NCI-H345 treated with DMSO at 0.1 percent for 48 hours (cell line): Measurements from ENCODE around the gene USH2A.

Experiments used
- DNase-seq: peaks from one replicate; lab custom pipeline; 2025; ENCODE audit not compliant: unreplicated experiment; lab: John Stamatoyannopoulos, UW

Gene USH2A

DNA sequence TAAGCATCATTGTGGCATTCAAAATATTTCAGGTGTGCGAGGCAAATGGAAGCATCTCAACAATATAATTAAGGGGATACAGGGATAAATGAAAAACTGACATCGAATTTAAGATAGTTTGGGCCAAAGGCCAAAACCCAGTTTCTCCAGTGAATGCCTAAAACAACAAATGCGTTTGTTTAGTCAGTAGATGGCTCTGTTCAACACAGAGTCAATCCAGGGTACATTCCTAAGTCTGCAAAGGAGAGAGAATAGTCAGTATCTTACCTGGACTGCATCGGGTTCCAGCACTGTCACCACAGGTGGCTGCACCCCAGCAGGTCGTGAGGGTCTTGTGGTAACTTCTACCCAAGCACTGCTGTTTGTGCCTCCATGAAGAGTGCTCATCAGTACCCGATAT lies 535.1 kb downstream of the USH2A start:
- peak; percentile 40 for DNase-seq

GRCh38 chr1:215887627-215888026 lies 535.6 kb downstream of the USH2A start:
- peak; percentile 86 for DNase-seq

DNA sequence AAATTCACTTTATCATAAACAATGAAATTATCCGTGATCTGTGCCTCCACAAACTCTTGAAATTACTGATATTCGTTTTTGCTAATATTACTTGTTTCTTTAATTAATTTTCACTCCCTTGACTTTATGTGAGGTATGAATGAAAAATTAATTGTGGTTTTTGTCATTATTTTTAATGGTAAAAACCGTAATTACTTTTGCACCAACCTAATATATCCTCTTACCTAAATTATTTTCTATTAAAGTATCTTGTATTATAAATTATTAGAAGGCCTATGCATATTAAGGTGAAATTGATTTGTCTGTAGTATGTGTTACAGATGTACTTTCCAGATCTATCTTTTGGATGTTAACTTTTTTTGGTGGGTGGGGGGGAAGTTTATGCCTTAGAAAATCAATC lies 540.2 kb downstream of the USH2A start:
- DNase-seq, result no peak

DNA sequence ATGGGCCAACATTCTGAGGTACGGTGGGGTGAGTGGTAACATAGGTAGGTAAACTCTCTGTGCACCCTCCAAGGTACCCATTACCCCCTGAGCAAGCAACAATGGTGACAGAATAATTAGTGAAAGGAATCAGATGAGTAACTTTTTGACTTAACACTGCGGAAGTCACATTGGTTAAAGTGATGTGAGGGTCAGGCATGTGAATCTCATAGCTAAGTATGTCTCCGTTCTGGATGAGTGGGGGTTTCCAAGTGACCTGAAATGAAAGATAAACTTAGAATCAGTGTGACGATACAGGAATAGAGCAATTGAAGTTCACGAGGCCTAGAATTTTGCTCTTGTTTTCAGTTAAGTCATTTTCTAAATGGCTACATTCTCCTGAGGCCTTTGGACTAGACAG lies 544.4 kb downstream of the USH2A start:
- DNase-seq, result no peak

- no peak for DNase-seq
Observed at GRCh38 chr1:215878128-215878527, 545.1 kb downstream of the USH2A start.

DNA sequence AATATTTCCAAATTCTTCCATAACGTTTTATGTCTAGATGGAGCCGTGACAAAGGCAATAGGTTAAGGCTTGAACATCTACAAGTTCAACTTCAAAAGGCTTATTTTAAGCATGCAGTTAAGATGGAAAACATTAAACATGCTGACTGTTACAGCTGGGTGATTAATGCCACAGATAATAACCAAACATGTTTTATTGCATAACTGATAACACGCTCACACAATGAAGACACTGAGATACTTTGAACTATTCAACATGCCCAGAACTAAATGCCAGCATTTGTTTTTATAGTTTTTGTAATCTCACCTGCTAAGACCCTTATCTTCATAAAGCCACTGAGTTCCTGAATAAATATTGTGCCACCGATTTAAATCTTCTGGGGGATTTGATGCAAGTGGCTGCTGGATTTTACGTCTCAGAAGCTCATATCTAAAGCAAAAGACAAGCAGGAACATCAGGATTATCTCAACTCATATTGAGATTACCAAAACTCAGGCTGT lies 545.7 kb downstream of the USH2A start:
- no peak for DNase-seq

- DNase-seq, result no peak
Observed at GRCh38 chr1:215875712-215876111, 547.5 kb downstream of the USH2A start.

DNA sequence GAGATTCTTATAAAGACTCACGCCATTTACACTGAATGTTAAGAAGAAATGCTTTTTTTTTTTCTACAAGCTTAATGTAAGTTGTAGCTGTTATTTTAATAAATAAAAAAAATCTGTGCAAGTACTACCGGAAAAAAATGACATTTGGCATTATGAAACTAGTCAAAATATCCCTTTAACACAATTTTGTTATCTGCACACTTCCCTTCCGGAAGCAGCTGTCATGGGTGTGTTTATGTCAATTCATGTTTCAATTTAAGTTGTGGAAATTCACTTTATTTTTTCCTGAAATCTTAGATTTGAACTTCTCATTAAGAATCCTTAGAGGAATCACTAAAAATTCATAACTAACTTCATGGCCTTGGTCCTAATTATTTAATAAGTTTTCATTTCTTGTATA lies 548.0 kb downstream of the USH2A start:
- DNase-seq, result no peak

GRCh38 chr1:215872658-215873057 lies 550.6 kb downstream of the USH2A start:
- DNase-seq, result no peak

DNA sequence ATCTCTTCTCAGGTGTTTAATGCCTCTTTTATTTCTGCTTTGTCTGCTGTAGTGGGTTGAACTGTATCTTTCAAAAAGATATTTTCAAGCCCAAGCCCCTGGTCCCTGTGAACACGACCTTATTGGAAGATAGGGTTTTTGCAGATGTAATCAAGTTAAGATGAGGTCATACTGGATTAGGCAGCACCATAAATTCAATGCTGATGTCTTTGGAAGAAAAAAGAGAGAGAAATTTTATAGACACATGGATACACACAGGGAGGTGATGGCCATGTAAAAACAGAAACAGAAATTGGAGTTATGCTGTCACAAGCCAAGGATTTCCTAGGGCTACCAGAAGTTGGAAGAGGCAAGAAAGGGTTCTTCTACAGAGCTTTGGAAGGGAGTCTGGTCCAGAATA lies 554.7 kb downstream of the USH2A start:
- DNase-seq, result no peak

- DNase-seq, result no peak
Observed at GRCh38 chr1:215865060-215865459, 558.2 kb downstream of the USH2A start.

GRCh38 chr1:215863796-215864195 lies 559.5 kb downstream of the USH2A start:
- DNase-seq, result no peak

DNA sequence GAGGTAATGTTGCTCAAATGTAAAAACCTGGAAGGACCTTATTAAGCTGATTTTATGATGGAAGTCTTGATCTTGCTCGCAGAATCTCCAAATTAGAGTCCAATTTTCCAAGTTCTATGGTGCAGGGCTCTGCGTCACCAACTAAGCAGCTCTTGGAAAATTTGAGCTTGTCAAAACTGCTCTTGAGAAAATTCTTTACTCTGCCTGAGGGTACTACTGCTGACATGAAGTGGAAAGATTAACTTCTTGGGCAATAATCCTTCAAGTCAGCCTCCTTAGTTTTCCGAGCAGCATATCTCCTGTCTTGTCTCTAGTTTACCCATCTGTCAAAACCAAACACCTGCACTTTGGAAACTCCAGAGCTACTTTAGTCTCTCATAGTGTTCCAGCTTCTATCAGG lies 562.4 kb downstream of the USH2A start:
- no peak for DNase-seq

DNA sequence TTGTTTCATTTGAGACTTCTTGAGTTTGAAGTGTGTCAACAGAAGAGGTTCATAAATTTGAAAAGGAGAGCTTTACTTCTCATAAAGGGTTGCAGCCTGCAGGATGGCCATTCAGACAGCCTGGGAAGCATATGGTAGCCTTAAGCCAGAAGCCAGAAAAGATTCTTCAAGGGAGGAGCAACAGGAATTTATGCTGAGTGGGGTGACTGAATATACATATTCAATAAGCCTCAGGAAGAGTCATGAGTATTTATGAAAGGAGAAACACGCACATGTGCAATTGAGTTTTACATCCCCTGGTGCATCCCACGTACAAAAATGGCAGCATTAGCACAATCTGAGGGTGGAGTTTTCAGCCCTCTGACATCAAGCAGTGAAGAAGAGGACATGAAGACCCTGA lies 565.9 kb downstream of the USH2A start:
- DNase-seq, result no peak

DNA sequence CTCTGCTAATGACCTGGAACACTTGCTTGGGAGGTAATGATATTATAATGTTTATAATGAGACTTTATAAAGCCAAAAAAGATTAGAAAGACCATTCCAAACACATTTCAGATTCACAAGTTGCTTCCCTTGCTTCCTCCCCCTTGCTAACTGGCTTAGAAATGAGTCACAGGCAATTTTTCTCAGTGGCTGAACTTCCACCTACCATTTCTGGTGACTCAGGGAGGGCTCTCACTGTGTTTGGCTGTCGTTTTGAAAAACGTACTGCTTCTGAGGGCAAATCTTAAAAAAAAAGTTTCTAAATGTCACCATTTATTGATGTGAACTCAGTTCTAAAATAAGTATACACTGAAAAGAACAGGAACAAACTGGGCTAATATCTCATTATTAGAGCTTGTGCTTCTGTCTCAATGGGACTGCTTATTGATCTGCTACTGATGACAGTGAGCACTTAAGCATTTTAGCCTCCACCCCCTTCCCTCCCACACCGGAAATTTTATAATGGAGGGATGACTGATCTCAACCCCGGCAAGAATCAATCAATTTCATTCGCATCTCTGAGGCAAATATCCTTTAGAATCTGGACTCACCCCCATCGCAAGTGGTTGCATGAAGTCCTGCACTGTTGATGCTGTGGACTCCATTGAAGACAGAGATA lies 577.9 kb downstream of the USH2A start:
- no peak for DNase-seq

GRCh38 chr1:215844777-215845176 lies 578.5 kb downstream of the USH2A start:
- no peak for DNase-seq

DNA sequence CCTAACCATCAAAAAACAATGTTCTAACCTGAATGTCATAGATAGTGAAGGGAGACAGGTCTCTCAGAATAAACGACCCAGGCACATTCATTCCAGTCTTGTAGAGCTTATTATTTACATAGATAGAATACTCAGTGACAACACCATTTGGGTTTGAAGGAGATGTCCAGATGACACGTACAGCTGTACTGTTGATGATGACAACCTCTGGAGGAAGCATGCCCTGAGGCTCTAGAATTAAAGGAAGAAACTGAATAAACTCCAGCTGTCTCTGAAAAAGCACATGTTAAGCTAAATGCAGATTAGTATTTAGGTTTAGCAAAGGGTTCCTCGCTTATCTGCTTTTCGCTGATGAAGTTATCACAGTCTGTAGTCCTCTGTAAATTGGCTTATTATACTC lies 579.0 kb downstream of the USH2A start:
- DNase-seq, result no peak

DNA sequence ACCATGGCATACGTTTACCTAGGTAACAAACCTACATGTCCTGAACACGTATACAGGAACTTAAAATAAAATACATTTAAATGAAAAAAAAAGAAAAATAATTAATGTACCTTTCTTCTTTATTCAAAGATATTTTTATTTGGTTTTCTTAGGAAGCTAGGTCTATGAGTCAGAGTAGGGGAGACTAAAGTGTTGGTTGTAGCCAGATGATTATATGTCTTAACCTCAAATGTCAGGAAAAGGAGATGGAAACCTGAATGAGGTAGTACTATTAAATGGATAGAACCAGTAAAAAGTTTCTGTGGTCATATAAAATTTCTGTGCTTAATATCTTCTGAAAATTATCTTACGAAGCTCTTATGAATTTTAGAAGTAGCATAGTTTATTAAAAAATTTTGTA lies 580.3 kb downstream of the USH2A start:
- no peak for DNase-seq

GRCh38 chr1:215835951-215836350 lies 587.3 kb downstream of the USH2A start:
- no peak for DNase-seq

GRCh38 chr1:215833941-215834729 lies 589.1 kb downstream of the USH2A start:
- DNase-seq, result no peak

GRCh38 chr1:215830226-215830810 lies 592.9 kb downstream of the USH2A start:
- DNase-seq, result no peak

- no peak for DNase-seq
Observed at GRCh38 chr1:215825056-215825455, 598.2 kb downstream of the USH2A start.
